PC-3 (cell line): ENCODE measurements around the gene SAMD4A.

ENCODE experiments used
- EZH2 ChIP-seq: fragments of 300-600 bp; sonication (generic); IDR thresholded peaks from one replicate; pipeline ENCODE4 v1.6.1; 2017; ENCODE audit warnings: antibody characterized with exemption, mild to moderate bottlenecking, low read length; ENCODE audit not compliant: unreplicated experiment
- TF ChIP-seq, protein P1 (sequence below): fragments of 300-600 bp; sonication (generic); conservative IDR thresholded peaks from 2 replicates; pipeline ENCODE4 v1.5.1; 2017; ENCODE audit warnings: antibody characterized with exemption, low read depth, mild to moderate bottlenecking, low read length

DNA sequence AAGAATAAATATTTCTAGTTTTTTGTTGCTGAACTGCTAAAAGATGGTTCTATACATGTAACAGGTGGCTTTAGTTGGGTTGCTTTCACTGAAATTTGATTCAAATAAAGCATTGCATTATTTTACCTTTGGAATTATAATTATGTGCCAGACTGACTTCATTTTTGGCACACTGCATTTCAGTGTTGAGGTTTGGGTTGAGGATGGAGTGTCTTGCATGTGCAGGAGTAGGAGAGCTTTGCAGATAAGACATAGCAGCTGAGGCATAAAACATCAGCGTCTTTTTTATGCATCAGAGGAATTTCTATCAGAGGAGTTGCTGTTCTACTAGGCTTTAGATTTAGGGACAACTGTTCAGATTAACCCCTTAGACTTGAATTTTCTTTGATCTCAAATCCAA is 17.2 kb downstream of the SAMD4A start:
- TF ChIP-seq, protein P1, sequence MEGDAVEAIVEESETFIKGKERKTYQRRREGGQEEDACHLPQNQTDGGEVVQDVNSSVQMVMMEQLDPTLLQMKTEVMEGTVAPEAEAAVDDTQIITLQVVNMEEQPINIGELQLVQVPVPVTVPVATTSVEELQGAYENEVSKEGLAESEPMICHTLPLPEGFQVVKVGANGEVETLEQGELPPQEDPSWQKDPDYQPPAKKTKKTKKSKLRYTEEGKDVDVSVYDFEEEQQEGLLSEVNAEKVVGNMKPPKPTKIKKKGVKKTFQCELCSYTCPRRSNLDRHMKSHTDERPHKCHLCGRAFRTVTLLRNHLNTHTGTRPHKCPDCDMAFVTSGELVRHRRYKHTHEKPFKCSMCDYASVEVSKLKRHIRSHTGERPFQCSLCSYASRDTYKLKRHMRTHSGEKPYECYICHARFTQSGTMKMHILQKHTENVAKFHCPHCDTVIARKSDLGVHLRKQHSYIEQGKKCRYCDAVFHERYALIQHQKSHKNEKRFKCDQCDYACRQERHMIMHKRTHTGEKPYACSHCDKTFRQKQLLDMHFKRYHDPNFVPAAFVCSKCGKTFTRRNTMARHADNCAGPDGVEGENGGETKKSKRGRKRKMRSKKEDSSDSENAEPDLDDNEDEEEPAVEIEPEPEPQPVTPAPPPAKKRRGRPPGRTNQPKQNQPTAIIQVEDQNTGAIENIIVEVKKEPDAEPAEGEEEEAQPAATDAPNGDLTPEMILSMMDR: no peak
- no peak for TF ChIP-seq EZH2
